Activated CD8-positive, alpha-beta memory T cell treated with anti-CD3 and anti-CD28 coated beads, Interleukin-2, amount 10 ng/mL, durations not matched to agents 7 days and 5 days (primary cell): Measurements from ENCODE around the gene RPUSD1. TPM values are rescaled to one million over a fixed set of nuclear protein-coding genes. Genes with fewer than 3 reads are reported as not detected.
"Not testable (repeated sequence)": the region's sequence is repeated elsewhere in the genome, so short reads cannot be mapped to it uniquely, and the experiment has no call there.

Source experiments
- ATAC-seq: fragments of 150-1000 bp; cut with Tn5 transposase; one replicate; pipeline ENCODE4 v1.10.0; 2021; ENCODE audit warnings: moderate library complexity
- CTCF ChIA-PET: fragments of 350-600 bp; sonication (Branson Sonifier 250); formaldehyde crosslinking; loops from one replicate; lab custom pipeline; 2021; ENCODE audit warnings: antibody characterized with exemption; lab: Charles Lee
- DNase-seq: peaks from one replicate; pipeline ENCODE4 v3.0.0-alpha.2; 2020
- H3K27ac Mint-ChIP-seq: one replicate; pipeline ENCODE4 v1.8.0; 2021; ENCODE audit warnings: mild to moderate bottlenecking, mixed read lengths
- H3K27me3 Mint-ChIP-seq: one replicate; pipeline ENCODE4 v1.8.0; 2021; ENCODE audit warnings: mixed read lengths
- H3K36me3 Mint-ChIP-seq: one replicate; pipeline ENCODE4 v1.8.0; 2021; ENCODE audit warnings: mild to moderate bottlenecking, mixed read lengths
- H3K4me1 Mint-ChIP-seq: one replicate; pipeline ENCODE4 v1.8.0; 2021; ENCODE audit warnings: mixed read lengths
- H3K4me3 Mint-ChIP-seq: one replicate; pipeline ENCODE4 v1.8.0; 2021; ENCODE audit warnings: mild to moderate bottlenecking, moderate library complexity, mixed read lengths
- H3K9me3 Mint-ChIP-seq: one replicate; pipeline ENCODE4 v1.8.0; 2022; ENCODE audit warnings: low read depth, mixed read lengths
- total RNA-seq, 2 experiments: library from RNA; stranded (reverse); gene quantifications; one replicate each; pipeline ENCODE4 v1.2.3, GENCODE V29; 2021

RPUSD1 gene
- total RNA-seq, 2 experiments from 2014 or later: 27.8 to 38.0 TPM

DNA sequence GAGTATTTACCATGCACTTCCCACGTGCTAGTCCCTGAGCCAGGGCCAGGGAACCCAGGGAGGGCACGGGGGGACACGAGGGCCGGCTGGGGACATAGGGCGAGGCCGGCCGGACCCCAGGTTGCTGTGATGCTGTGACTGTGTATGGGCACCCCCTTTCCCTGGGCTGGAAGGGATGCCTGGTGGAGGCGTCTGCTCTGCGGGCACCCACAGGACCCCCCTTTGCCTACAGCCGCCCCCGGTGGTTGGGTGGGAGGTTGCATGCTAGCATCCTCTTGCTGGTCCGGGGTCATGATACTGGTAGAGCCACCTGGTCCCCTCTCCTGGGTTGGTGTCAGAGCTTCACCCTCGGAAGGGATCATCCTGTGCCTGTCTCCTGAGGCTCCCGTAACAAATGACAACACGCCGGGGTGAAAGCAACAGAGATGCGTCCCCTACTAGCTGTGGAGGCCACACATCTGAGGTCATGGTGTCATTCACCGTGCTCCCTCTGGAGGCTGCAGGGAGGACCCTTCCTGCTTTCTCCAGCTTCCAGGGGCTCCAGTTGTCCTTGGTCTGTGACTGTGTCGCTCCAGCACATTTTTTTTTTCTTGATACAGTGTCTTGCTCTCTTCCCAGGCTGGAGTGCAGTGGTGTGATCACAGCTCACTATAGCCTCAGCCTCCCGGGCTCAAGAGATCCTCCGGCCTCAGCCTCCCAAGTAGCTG, 44.2 kb downstream of the RPUSD1 start:
- no peak overlapping the region for H3K4me3 Mint-ChIP-seq
- peaks cover 9% of the 10 kb centered on the region for H3K4me1 Mint-ChIP-seq
- DNase-seq: no peak
- H3K9me3 Mint-ChIP-seq: no peaks in the 10 kb centered on the region
- no peak overlapping the region for H3K27ac Mint-ChIP-seq
- peaks cover 3% of the 10 kb centered on the region for H3K36me3 Mint-ChIP-seq
- H3K27me3 Mint-ChIP-seq: no peaks in the 10 kb centered on the region
- CTCF ChIA-PET: interaction anchor here (1.0 to 5.1 kb wide), 4 partner anchors 19 to 41 kb away, joined by 3 to 18 read pairs (median 5); no protein-coding TSS in a partner anchor
- ATAC-seq: no peak

DNA sequence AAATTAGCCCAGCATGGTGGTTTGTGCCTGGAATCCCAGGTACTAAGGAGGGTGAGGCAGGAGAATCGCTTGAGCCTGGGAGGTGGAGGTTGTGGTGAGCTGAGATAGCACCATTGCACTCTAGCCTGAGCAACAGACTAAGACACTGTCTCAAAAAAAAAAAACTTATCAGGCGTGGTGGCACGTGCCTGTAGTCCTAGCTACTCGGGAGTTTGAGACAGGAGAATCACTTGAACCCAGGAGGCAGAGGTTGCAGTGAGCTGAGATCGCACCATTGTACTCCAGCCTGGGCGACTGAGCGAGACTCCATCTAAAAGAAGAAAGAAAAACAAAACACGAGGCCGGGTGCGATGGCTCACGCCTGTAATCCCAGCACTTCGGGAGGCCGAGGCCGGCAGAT, 45.3 kb downstream of the RPUSD1 start:
- H3K36me3 Mint-ChIP-seq, H3K27me3 Mint-ChIP-seq, DNase-seq, H3K4me3 Mint-ChIP-seq, ATAC-seq, H3K9me3 Mint-ChIP-seq, H3K27ac Mint-ChIP-seq: not testable (repeated sequence)
- CTCF ChIA-PET: interaction anchor here (1.1 to 5.1 kb wide), 5 partner anchors 29 to 63 kb away, joined by 3 to 18 read pairs (median 3); partner anchors contain the start of genes RPUSD1 and STUB1
- peaks cover 11% of the 10 kb centered on the region for H3K4me1 Mint-ChIP-seq

DNA sequence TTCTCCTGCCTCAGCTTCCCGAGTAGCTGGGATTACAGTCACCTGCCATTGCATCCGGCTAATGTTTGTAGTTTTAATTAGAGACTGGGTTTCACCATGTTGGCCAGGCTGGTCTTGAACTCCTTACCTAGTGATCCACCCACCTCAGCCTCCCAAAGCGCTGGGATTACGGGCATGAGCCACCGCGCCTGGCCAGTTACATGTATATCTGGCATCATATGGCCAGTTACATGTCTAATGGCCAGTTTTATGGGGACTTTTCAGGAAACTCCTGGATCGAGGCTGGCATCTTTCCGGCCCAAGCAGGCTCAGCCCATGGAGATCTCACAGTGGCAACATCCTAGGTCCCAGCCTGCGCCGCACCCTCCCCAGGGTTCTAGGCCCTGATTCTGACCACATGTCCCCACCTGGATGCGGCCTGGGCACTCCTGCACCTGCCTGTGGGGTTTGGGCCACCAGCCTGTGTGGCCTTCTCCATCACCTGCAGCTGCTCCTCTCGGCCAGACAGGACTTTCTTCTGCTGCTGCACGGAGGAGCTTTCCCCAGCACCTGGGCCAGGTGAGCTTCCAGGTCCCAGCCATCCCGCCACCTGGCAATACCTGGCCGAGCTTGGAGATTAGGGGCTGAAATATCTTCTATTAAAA, 46.1 kb downstream of the RPUSD1 start:
- Mint-ChIP-seq H3K27ac (peak overlapping the region; percentile 32), H3K27me3 (no peaks in the 10 kb centered on the region), H3K36me3 (peaks cover 7% of the 10 kb centered on the region), H3K9me3 (no peaks in the 10 kb centered on the region), H3K4me1 (peaks cover 18% of the 10 kb centered on the region), H3K4me3 (peak overlapping the region; percentile 69)
- CTCF ChIA-PET: interaction anchor here (1.1 to 5.1 kb wide), 12 partner anchors 12 to 361 kb away, joined by 3 to 22 read pairs (median 8); partner anchors contain the start of genes ANTKMT, CCDC78, RPUSD1 and STUB1
- ATAC-seq (no peak), DNase-seq (no peak)

DNA sequence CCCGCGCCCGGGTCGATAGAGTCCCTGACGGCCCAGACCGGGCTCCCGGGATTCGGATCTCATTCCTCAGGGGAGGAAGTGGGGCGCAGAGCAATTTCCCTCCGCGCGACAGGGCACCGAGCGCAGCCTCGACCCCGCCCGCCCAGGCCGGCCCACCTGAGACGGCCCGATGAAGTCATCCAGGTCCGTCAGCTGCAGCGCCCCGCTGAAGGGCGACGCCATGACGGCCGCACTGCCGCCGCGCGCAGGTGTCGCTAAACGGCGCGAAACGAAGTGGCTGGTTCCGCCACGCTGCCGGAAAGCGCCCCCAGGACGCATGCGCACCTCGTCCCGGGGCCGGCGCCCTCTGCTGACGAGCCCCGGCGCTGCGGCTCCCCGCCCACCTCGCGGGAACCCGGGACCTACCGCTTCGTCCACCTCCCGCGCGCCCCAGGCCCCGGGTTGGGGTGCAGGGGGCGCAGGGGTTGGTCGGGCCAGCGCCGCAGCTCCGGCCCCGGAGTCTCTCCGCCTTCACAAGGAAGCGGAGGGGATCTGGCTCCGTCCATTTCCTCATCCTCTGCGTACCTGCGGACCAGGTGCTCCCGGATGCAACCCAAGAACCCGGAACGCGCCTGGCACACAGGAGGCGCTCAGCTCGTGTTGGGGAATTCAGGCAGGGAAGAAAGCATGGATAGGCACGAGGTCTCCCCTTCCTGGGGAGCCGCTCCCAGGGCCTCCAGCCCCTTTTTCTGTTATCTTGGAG, 47.2 kb downstream of the RPUSD1 start, which contains the start of gene CIAO3:
Gene CIAO3, minus strand, starts transcription at position 234 of the 742 bp plus-strand sequence. Its CDS starts 12 bp downstream, at position 222.
- CTCF ChIA-PET: interaction anchor here (0.5 to 5.1 kb wide), 23 partner anchors 9 to 631 kb away, joined by 3 to 22 read pairs (median 3); partner anchors contain the start of genes ANTKMT, CCDC78, CHTF18 and HAGHL
- H3K36me3 Mint-ChIP-seq: peaks cover 9% of the 10 kb centered on the region
- DNase-seq: peak; percentile 94
- peak; percentile 88 for ATAC-seq
- peak within 1 kb of the TSS; percentile 57 for H3K27ac Mint-ChIP-seq
- H3K9me3 Mint-ChIP-seq: no peaks in the 10 kb centered on the region
- no peaks in the 10 kb centered on the region for H3K27me3 Mint-ChIP-seq
- peaks cover 29% of the 10 kb centered on the region for H3K4me1 Mint-ChIP-seq
- peak within 1 kb of the TSS; percentile 74 for H3K4me3 Mint-ChIP-seq

DNA sequence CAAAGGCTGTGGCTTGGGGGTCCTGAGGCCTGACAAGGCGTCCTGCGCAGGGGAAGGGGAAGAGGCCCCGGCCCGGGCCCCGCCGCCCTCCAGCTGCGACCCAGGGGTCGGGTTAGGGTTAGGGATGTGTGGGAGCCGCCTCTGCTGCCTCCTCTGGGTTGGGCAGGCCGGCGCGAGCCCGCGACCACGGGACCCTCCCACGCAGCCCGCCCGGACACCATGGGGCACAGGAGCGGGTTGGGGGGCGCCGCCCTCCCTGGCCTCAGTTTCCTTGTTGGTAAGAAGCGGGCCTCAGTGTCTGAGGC, 47.8 kb downstream of the RPUSD1 start:
- CTCF ChIA-PET: interaction anchor here (0.6 to 5.1 kb wide), 18 partner anchors 9 to 92 kb away, joined by 3 to 22 read pairs (median 4); partner anchors contain the start of genes ANTKMT, CCDC78, CHTF18 and HAGHL
- peak; percentile 8 for ATAC-seq
- no peaks in the 10 kb centered on the region for H3K9me3 Mint-ChIP-seq

DNA sequence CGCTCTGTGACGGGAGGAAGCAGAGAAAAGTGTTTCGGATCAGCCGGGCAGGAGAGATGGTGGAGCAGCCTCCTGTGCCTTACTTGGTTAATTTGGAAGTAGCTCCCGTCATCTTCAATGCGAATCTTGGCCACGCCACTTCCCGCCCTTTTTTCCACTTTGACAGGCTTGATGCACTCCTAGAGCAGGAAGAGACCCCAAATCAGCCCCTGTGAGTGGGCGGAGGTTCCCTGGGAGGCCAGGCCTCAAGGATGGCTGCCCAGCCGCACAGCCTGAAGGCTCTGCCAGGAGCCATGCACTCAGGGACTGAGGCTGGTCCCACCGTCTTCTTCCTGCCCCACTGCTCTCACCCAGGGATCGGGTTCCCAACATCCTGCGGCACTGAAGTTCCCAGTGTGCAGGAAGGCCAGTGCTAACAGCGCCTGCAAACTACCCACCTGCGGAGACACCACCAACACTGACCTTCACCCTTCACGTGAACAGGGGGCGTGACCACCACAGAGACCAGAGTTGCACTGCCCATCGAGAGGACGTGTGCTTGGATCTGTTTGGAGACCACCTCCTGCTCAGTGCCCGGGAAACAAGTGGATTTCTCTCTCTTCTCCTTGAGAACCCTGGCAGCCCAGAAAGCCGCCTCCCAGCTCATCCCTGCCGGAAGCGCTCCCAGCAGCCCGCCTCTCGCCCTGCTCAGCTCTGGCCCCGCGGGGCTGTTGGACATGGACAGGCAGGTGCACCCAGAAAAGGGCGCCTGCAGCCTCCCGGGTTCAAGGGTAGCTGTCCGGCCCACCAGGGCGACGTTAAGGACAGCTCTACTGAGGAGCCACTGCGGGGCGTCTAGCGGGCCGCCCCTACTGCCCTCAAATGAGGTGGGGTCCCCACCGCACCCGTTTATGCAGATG, 48.4 kb downstream of the RPUSD1 start:
- Mint-ChIP-seq H3K4me3 (peak overlapping the region; percentile 74), H3K27ac (peak overlapping the region; percentile 57), H3K36me3 (peaks cover 9% of the 10 kb centered on the region), H3K27me3 (no peaks in the 10 kb centered on the region), H3K9me3 (no peaks in the 10 kb centered on the region), H3K4me1 (peaks cover 41% of the 10 kb centered on the region)
- no peak for DNase-seq
- CTCF ChIA-PET: interaction anchor here (0.6 to 5.1 kb wide), 20 partner anchors 8 to 92 kb away, joined by 3 to 22 read pairs (median 4); partner anchors contain the start of genes ANTKMT, CCDC78, CHTF18 and HAGHL
- no peak for ATAC-seq

More for the DNA sequence above, 47.8 kb downstream of the RPUSD1 start:
- peak; percentile 51 for DNase-seq
- Mint-ChIP-seq H3K27me3 (no peaks in the 10 kb centered on the region), H3K27ac (peak overlapping the region; percentile 57), H3K4me3 (peak overlapping the region; percentile 74), H3K4me1 (peaks cover 34% of the 10 kb centered on the region), H3K36me3 (peaks cover 9% of the 10 kb centered on the region)

DNA sequence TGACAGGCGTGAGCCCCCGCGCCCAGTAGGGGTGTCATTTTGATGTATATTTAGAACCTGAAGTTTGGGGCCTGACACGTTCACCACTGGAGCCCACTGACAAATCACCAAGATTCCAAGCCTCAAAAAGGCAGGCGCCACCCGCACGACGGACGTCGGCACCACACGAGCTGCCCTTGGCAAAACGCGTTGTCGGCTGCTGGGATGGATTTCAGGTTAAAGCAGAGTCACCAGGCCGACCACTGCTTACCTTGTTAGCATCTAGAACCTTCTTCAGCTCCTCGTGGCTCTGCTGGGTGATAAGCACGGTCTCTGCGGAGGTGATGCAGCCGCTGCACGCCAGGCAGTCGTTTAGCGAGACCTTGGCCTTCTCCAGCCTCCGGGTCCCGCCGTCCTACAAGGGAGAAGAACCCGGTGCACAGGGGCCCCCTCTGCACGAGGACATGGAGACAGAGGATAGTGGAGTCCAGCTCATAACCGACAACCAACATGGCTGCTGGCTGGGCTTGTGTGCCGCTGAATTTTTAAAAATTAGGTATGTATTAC, 51.2 kb downstream of the RPUSD1 start:
- Mint-ChIP-seq H3K36me3 (peaks cover 9% of the 10 kb centered on the region), H3K4me3 (no peak overlapping the region), H3K9me3 (no peaks in the 10 kb centered on the region), H3K27me3 (no peaks in the 10 kb centered on the region), H3K4me1 (peaks cover 45% of the 10 kb centered on the region), H3K27ac (peak overlapping the region; percentile 77)
- no peak for DNase-seq
- ATAC-seq: no peak
- CTCF ChIA-PET: interaction anchor here (0.9 to 3.5 kb wide), 5 partner anchors 11 to 684 kb away, joined by 3 to 18 read pairs (median 13); partner anchors contain the start of genes ANTKMT, CCDC78 and HAGHL

DNA sequence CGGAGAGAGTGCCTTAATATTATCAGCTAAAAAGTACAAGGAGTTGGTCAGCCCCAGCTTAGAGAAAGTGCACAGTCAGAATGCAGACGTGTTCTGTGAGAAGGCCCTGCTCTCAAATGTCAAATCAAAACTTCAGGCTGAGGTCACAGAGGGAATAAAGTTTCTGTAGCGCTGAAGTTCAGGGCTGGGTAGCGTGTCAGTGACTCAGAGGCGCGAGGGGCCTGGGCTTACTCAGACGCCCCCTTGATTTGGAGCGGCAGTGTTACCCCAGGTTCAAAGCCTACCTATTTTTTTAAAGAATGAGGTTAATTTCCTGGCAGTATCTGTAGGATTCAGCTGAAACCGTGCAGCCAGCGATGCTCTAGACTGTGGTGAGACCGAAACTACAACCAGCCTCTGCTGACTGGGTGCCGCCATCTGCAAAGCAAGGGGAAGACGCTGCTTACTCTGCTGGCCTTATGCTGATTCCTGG, 52.2 kb downstream of the RPUSD1 start:
- peak overlapping the region; percentile 22 for H3K4me3 Mint-ChIP-seq
- peak; percentile 79 for DNase-seq

DNA sequence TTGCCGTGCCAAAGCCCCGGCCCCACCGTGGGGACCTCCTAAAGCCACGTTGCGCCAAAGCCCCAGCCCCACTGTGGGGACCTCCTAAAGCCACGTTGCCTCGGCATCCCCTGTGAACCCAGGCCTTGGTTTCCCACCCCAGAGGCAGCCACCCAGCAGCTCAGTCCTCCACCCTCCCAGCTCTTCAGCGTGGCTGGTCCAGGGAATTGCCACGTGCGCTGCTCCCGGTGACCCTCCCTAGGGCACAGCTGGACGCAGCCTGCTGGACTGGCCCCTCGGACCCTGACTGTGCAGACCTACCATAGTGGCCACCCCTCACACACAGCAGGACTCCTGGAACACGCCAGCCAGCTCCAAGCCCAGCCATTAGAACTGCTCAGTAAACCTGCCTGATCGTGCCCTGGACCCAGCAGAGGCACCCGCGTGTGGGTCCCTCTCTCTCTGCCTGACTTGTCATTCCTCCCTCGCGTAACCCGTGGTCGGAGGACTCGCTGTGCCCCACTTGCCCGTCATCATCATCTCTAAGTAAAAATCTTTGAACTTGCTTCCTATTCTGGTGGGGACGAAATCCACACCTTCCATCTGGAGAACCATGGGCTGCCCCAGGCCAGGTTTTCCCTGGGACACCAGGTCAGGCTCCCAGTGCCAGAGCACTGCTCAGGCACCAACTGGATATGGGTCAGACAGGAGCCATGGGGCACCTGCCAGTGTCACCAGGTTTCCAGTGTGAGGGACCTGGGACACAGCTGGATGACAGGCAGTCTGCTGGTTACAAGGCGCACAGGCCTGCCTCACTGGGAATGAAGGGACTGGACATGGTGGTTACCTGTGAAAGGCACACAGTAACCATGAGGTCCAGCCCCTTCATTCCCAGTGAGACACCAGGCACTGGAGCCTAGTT, 53.0 kb downstream of the RPUSD1 start:
- Mint-ChIP-seq H3K4me3 (peak overlapping the region; percentile 22), H3K9me3 (no peaks in the 10 kb centered on the region), H3K27ac (peak overlapping the region; percentile 77), H3K4me1 (peaks cover 45% of the 10 kb centered on the region), H3K27me3 (no peaks in the 10 kb centered on the region), H3K36me3 (peaks cover 9% of the 10 kb centered on the region)
- peak; percentile 40 for DNase-seq
- no peak for ATAC-seq
- CTCF ChIA-PET: interaction anchor here (1.2 to 3.5 kb wide), 7 partner anchors 10 to 53 kb away, joined by 3 to 18 read pairs (median 5); partner anchors contain the start of genes ANTKMT, CCDC78, CHTF18 and HAGHL

More for the DNA sequence above, 52.2 kb downstream of the RPUSD1 start:
- Mint-ChIP-seq H3K27me3 (no peaks in the 10 kb centered on the region), H3K36me3 (peaks cover 9% of the 10 kb centered on the region), H3K27ac (peak overlapping the region; percentile 77), H3K4me1 (peaks cover 45% of the 10 kb centered on the region), H3K9me3 (no peaks in the 10 kb centered on the region)
- CTCF ChIA-PET: interaction anchor here (1.2 to 3.5 kb wide), 7 partner anchors 11 to 52 kb away, joined by 3 to 18 read pairs (median 5); partner anchors contain the start of genes ANTKMT, CCDC78, CHTF18 and HAGHL
- peak; percentile 62 for ATAC-seq
